SK-N-SH (cell line): ENCODE measurements around the gene SRSF2. TPM values are rescaled to one million over a fixed set of nuclear protein-coding genes. Genes with fewer than 3 reads are reported as not detected.
A peak's percentile ranks its signal among the peaks of the same experiment; 100 is the strongest.

Experiments used
- CTCF ChIA-PET: fragments of 300-600, 350-600 bp; formaldehyde crosslinking; extraction: SDS; loops from one replicate; lab custom pipeline; 2021; lab: Yijun Ruan, JAX
- POLR2A ChIA-PET: fragments of 350-600 bp; sonication (Branson Sonifier 250); formaldehyde crosslinking; extraction: SDS; loops from one replicate; lab custom pipeline; 2020; ENCODE audit warnings: antibody characterized with exemption, inconsistent platforms; lab: Yijun Ruan, JAX
- DNase-seq: peaks from one replicate; pipeline ENCODE4 v3.0.0; 2012
- H2AFZ ChIP-seq: fragments of 200-600 bp; sonication (generic); 2 replicates; pipeline ENCODE4 v1.8.1; 2016; ENCODE audit warnings: antibody characterized with exemption, mild to moderate bottlenecking, low read depth
- H3F3A ChIP-seq: fragments of 200-600 bp; sonication (generic); replicated peaks from 2 replicates; pipeline ENCODE3; 2016; ENCODE audit warnings: antibody characterized with exemption, mild to moderate bottlenecking; ENCODE audit not compliant: insufficient read depth
- H3K27ac ChIP-seq, 2 experiments: fragments of 200-500 bp in 1 of 2; fragments of 200-600 bp in 1 of 2; sonication (Bioruptor generic) in 1 of 2; sonication (generic), shearing (Covaris generic) in 1 of 2; 2 replicates each; pipeline versions ENCODE4 v1.5.1 to v1.6.1; 2014 to 2016; ENCODE audit warnings: low read depth in 2 of 2, inconsistent platforms in 1 of 2, low read length in 1 of 2, mild to moderate bottlenecking in 1 of 2, mixed read lengths in 1 of 2
- H3K27me3 ChIP-seq: fragments of 200-600 bp; sonication (generic), shearing (Covaris generic); 2 replicates; pipeline ENCODE4 v1.6.1; 2016; ENCODE audit warnings: mixed run types; ENCODE audit not compliant: insufficient read depth
- H3K36me3 ChIP-seq, 2 experiments: fragments of 200-500 bp in 1 of 2; fragments of 200-600 bp in 1 of 2; sonication (Bioruptor generic) in 1 of 2; sonication (generic) in 1 of 2; replicated peaks in 1 of 2; 2 replicates each; pipeline versions ENCODE3 to v1.5.1; 2014 to 2016; ENCODE audit warnings: low read length in 1 of 2, mild to moderate bottlenecking in 1 of 2; ENCODE audit not compliant: insufficient read depth in 2 of 2, control insufficient read depth in 1 of 2
- H3K4me1 ChIP-seq, 2 experiments: fragments of 200-500 bp in 1 of 2; fragments of 200-600 bp in 1 of 2; sonication (Bioruptor generic) in 1 of 2; sonication (generic), shearing (Covaris generic) in 1 of 2; 2 replicates each; pipeline versions ENCODE4 v1.5.1 to v1.6.1; 2014 to 2016; ENCODE audit warnings: low read depth in 1 of 2, low read length in 1 of 2, mixed run types in 1 of 2; ENCODE audit not compliant: insufficient read depth in 2 of 2, control insufficient read depth in 1 of 2
- H3K4me2 ChIP-seq: fragments of 200-600 bp; sonication (generic), shearing (Covaris generic); 2 replicates; pipeline ENCODE4 v1.6.1; 2017; ENCODE audit warnings: mixed run types
- H3K4me3 ChIP-seq, 2 experiments: fragments of 200-500 bp in 1 of 2; fragments of 200-600 bp in 1 of 2; sonication (Bioruptor generic) in 1 of 2; sonication (generic), shearing (Covaris generic) in 1 of 2; 2 replicates each; pipeline versions ENCODE4 v1.5.1 to v1.8.1; 2014 to 2016; ENCODE audit warnings: low read depth in 2 of 2, inconsistent platforms in 1 of 2, low read length in 1 of 2, mild to moderate bottlenecking in 1 of 2, mixed read lengths in 1 of 2, moderate library complexity in 1 of 2
- H3K79me2 ChIP-seq: fragments of 200-600 bp; sonication (generic); 2 replicates; pipeline ENCODE4 v1.8.1; 2017; ENCODE audit warnings: mild to moderate bottlenecking; ENCODE audit not compliant: insufficient read depth
- H3K9ac ChIP-seq: fragments of 200-600 bp; sonication (generic); 2 replicates; pipeline ENCODE4 v1.6.1; 2017; ENCODE audit warnings: mixed run types
- H3K9me2 ChIP-seq: fragments of 200-600 bp; sonication (generic); 2 replicates; pipeline ENCODE4 v1.6.1; 2017; ENCODE audit warnings: mixed run types
- H3K9me3 ChIP-seq: fragments of 200-600 bp; sonication (generic); 2 replicates; pipeline ENCODE4 v1.6.1; 2017; ENCODE audit warnings: mixed run types, mild to moderate bottlenecking, moderate library complexity
- H4K20me1 ChIP-seq: fragments of 200-600 bp; sonication (generic); 2 replicates; pipeline ENCODE4 v1.6.1; 2017; ENCODE audit warnings: mild to moderate bottlenecking, mixed run types; ENCODE audit not compliant: insufficient read depth
- EP300 ChIP-seq, 2 experiments: IDR thresholded peaks; 2 replicates each; pipeline versions ENCODE4 v1.4.0 to v1.6.1; 2012; ENCODE audit warnings: borderline replicate concordance in 1 of 2, low read depth in 1 of 2, low read length in 1 of 2
- EZH2phosphoT487 ChIP-seq: fragments of 200-600 bp; sonication (generic); IDR thresholded peaks from 2 replicates; pipeline ENCODE4 v1.6.1; 2017; ENCODE audit warnings: low read depth, mixed run types, mild to moderate bottlenecking, antibody characterized with exemption, moderate library complexity, borderline replicate concordance
- GABPA ChIP-seq: IDR thresholded peaks from 2 replicates; pipeline ENCODE4 v1.4.0; 2012; ENCODE audit warnings: low read depth, mild to moderate bottlenecking
- NFIC ChIP-seq: IDR thresholded peaks from 2 replicates; pipeline ENCODE4 v1.4.0; 2012; ENCODE audit warnings: borderline replicate concordance
- NRF1 ChIP-seq: IDR thresholded peaks from 2 replicates; pipeline ENCODE4 v1.6.1; 2012; ENCODE audit warnings: low read depth, mild to moderate bottlenecking, low read length
- RCOR1 ChIP-seq: fragments of 150-350 bp; IDR thresholded peaks from 2 replicates; pipeline ENCODE4 v1.6.1; 2017; ENCODE audit warnings: antibody characterized with exemption, low read length
- RFX5 ChIP-seq: IDR thresholded peaks from 2 replicates; pipeline ENCODE4 v1.6.1; 2012; ENCODE audit warnings: mild to moderate bottlenecking, improper control_type of control experiment, low read length
- RXRA ChIP-seq: IDR thresholded peaks from 2 replicates; pipeline ENCODE4 v1.4.0; 2012; ENCODE audit warnings: low read depth, mild to moderate bottlenecking, borderline replicate concordance
- SIN3A ChIP-seq: IDR thresholded peaks from 2 replicates; pipeline ENCODE4 v1.6.1; 2012; ENCODE audit warnings: low read depth, mild to moderate bottlenecking, low read length, moderate library complexity, borderline replicate concordance
- SMC3 ChIP-seq: IDR thresholded peaks from 2 replicates; pipeline ENCODE4 v1.6.1; 2012; ENCODE audit warnings: low read depth, low read length, improper control_type of control experiment
- TCF12 ChIP-seq: IDR thresholded peaks from 2 replicates; pipeline ENCODE4 v1.4.0; 2012
- TEAD4 ChIP-seq: IDR thresholded peaks from 2 replicates; pipeline ENCODE4 v1.4.0; 2012; ENCODE audit warnings: mild to moderate bottlenecking, borderline replicate concordance; ENCODE audit not compliant: insufficient read depth
- YY1 ChIP-seq: IDR thresholded peaks from 2 replicates; pipeline ENCODE4 v1.4.0; 2012; ENCODE audit warnings: low read depth, mild to moderate bottlenecking
- WGBS: methylation state at CpG from one replicate; pipeline ENCODE4 v1.1.6; 2017; ENCODE audit warnings: low lambda C conversion rate; 5-methylcytosine and 5-hydroxymethylcytosine counted together
- polyA plus RNA-seq, 3 experiments: library from polyadenylated mRNA; depleted of rRNA; stranded (reverse); fragments of >200 nt; gene quantifications; 2 replicates each; pipeline ENCODE4 v1.2.3, GENCODE V29; 2012
- TF ChIP-seq, protein P1 (sequence below): IDR thresholded peaks from 2 replicates; pipeline ENCODE4 v1.4.0; 2012; ENCODE audit warnings: low read depth
- TF ChIP-seq, protein P2 (sequence below): fragments of 150-350 bp; IDR thresholded peaks from 2 replicates; pipeline ENCODE4 v1.6.1; 2016; ENCODE audit warnings: mild to moderate bottlenecking, low read depth, low read length

SRSF2 gene
- polyA plus RNA-seq, 1 of the 3 experiments (the other 2 are of a cell fraction), result 211 TPM

DNA sequence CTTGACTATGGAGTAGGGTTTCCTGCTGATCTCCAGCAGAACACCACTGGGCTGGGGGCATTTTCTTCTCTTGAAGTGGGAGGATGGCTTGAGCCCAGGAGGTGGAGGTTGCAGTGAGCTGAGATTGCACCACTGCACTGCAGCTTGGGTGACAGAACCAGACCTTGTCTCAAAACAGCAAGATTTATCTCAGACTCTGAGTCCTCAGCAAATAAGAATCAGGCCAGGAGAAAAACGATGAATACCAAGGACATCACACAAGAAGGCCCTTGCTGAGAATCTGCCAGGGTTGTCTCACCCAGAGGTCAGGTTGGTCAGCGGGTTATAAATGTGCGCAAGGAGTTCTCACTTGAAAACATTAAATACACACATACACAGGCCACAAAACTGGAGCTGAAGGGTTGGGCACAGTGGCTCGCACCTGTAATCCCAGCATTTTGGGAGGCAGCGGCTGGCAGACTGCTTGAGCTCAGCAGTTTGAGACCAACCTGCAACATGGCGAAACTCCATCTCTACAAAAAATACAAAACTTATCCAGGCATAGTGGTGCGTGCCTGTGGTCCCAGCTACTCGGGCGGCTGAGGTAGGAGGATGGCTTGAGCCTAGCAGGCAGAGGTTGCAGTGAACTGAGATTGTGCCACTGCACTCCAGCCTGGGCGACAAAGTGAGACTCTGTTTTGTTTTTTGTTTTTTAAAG lies 34.0 kb downstream of the SRSF2 start:
- no peaks in the 10 kb centered on the region for H3K9me2 ChIP-seq
- peaks cover 98% of the 10 kb centered on the region for H3K79me2 ChIP-seq
- H3K27me3 ChIP-seq, result no peaks in the 10 kb centered on the region
- H2AFZ ChIP-seq, result no peak overlapping the region
- H4K20me1 ChIP-seq, result peaks cover 55% of the 10 kb centered on the region
- no peak overlapping the region for H3K4me2 ChIP-seq
- no peak for DNase-seq
- no peak overlapping the region for H3K4me3 ChIP-seq
- CTCF ChIA-PET, result interaction anchor here (0.8 to 8.3 kb wide), 5 partner anchors 12 to 353 kb away, joined by 3 to 50 read pairs (median 5); no protein-coding TSS in a partner anchor
- H3F3A ChIP-seq, result peaks cover 34% of the 10 kb centered on the region
- H3K36me3 ChIP-seq, result peaks cover 2 to 8% of the 10 kb centered on the region in 2 experiments
- TF ChIP-seq TCF12 (no peak), GABPA (no peak), RCOR1 (no peak), RFX5 (no peak), RXRA (no peak), YY1 (no peak), EP300 (IDR thresholded peaks at IDR 0.05; ENCODE audit: borderline replicate concordance in 1 of 2, low read depth in 1 of 2, low read length in 1 of 2) (no peak), EZH2phosphoT487 (no peak), SIN3A (no peak), NRF1 (no peak), TEAD4 (no peak), SMC3 (no peak)
- TF ChIP-seq, protein P1, sequence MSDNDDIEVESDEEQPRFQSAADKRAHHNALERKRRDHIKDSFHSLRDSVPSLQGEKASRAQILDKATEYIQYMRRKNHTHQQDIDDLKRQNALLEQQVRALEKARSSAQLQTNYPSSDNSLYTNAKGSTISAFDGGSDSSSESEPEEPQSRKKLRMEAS, result no peak
- TF ChIP-seq, protein P2, sequence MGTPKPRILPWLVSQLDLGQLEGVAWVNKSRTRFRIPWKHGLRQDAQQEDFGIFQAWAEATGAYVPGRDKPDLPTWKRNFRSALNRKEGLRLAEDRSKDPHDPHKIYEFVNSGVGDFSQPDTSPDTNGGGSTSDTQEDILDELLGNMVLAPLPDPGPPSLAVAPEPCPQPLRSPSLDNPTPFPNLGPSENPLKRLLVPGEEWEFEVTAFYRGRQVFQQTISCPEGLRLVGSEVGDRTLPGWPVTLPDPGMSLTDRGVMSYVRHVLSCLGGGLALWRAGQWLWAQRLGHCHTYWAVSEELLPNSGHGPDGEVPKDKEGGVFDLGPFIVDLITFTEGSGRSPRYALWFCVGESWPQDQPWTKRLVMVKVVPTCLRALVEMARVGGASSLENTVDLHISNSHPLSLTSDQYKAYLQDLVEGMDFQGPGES, result no peak
- TF ChIP-seq, all 33 proteins: peak for 0
- Histone ChIP-seq H3K27ac (no peak overlapping the region), H3K4me1 (peaks cover 18 to 34% of the 10 kb centered on the region in 2 experiments), H3K9ac (no peak overlapping the region), H3K9me3 (no peaks in the 10 kb centered on the region)
- WGBS, result 97% methylated on average over 10 of the region's 10 CpGs
- POLR2A ChIA-PET, result interaction anchor here (0.7 kb wide), 1 partner anchor 163 kb away, joined by 3 read pairs; no protein-coding TSS in a partner anchor

DNA sequence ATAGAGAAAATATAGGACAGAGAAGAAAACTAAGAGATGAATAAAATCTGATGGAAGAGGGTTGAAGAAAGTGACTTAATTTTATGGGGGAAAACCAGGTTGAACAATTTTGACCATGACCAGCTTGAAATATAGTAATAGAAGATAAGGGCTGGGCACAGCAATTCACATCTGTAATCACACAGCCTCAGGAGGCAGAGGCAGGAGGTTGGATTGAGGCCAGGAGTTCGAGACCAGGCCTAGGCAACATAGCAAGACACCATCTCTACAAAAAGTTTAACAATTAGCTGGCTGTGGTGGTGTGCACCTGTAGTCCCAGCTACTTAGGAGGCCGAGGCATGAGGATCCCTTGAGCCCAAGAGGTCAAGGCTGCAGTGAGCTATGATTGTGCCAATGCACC lies 35.1 kb downstream of the SRSF2 start:
- 49% methylated on average over 2 of the region's 2 CpGs for WGBS
- no peak for DNase-seq
- H3K4me2 ChIP-seq, result peak overlapping the region; percentile 83; the same call in 1 of the 2 replicates
- no peak overlapping the region for H2AFZ ChIP-seq
- H4K20me1 ChIP-seq, result peaks cover 58% of the 10 kb centered on the region
- H3F3A ChIP-seq, result peaks cover 34% of the 10 kb centered on the region
- TF ChIP-seq RFX5 (no peak), NFIC (no peak), NRF1 (no peak), EZH2phosphoT487 (no peak)
- TF ChIP-seq, all 33 proteins: peak for 0
- peaks cover 98% of the 10 kb centered on the region for H3K79me2 ChIP-seq
- peaks cover 26 to 40% of the 10 kb centered on the region in 2 experiments for H3K4me1 ChIP-seq
- H3K27ac ChIP-seq, result peak overlapping the region; percentile 78 to 84; a peak in 3 of 4 replicates
- H3K4me3 ChIP-seq, result no peak overlapping the region
- H3K27me3 ChIP-seq, result no peaks in the 10 kb centered on the region
- H3K9me3 ChIP-seq, result no peaks in the 10 kb centered on the region
- no peak overlapping the region for H3K9ac ChIP-seq
- CTCF ChIA-PET, result interaction anchor here (1.0 to 8.3 kb wide), 8 partner anchors 9 to 364 kb away, joined by 3 to 50 read pairs (median 6); partner anchors contain the start of gene MXRA7
- POLR2A ChIA-PET, result interaction anchor here (1.0 to 2.1 kb wide), 2 partner anchors 8 to 159 kb away, joined by 3 to 6 read pairs; no protein-coding TSS in a partner anchor
- no peaks in the 10 kb centered on the region for H3K36me3 ChIP-seq
- H3K9me2 ChIP-seq, result no peaks in the 10 kb centered on the region
